SKM-1 treated with dmso at 0.1 percent for 144 hours (cell line): ENCODE measurements around the gene SHISA9.

Experiments
- DNase-seq: peaks from one replicate; lab custom pipeline; 2025; ENCODE audit not compliant: unreplicated experiment; lab: John Stamatoyannopoulos, UW

The SHISA9 gene

DNA sequence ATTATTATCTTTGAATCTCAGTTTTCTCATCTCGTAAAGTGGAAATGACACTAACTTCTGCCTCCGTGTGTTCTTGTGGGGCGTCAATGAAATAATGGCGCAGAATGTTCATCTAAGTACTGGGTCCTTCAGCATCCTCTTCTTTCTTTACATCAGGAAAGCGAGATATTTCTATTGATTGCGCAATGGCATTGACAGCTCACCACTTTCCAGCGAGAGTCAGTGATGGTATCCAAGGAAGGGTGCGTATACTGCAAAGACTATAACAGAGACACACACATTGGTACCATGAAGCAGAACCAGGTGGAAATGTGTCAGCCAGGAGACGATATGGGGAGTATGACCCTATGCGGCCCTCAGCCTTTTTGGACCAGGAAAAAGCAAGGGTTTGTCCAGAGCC is 162.1 kb downstream of the SHISA9 start:
- no peak for DNase-seq

DNA sequence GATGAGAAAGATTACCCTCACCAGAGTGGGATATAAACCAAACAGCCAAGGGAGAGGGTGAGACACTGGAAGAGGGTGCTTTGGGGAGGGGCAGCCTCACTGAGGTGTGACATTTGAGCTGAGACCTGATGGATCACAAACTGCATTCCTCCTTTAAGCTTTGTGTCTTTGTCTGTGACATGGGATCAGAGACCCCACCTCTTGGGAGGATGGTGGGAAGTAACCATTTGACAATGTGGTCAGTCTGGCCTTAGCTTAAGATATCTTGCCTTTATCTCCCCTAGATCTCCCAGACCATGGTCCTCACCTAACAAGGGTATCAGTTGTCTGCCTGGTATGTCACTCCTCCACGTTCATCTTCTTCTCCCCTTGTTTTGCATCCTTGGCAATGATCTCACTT is 163.4 kb downstream of the SHISA9 start:
- DNase-seq = no peak

GRCh38 chr16:13067648-13068047 is 166.2 kb downstream of the SHISA9 start:
- no peak for DNase-seq

- no peak for DNase-seq
These were observed 167.7 kb downstream of the SHISA9 start for GRCh38 chr16:13068912-13069583.

DNA sequence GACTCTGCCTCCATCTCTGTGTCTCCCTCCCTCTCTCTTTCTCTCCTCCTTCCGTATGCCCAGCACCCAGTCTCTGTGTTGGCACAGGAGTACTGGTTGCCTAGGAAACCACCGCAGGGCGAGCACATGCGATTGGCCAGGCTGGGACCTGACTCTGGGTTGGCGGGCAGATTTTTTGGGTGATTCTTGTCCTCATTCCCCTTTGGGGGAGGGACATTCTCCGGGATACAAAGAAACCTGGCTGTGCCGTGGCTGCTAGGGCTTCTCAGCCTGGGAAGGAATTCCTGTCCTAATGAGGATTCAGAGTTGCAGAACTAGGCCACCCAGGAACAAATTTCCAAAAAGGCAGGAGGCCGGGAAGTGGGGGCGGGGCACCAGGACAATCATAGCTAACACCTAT is 168.9 kb downstream of the SHISA9 start:
- no peak for DNase-seq

DNA sequence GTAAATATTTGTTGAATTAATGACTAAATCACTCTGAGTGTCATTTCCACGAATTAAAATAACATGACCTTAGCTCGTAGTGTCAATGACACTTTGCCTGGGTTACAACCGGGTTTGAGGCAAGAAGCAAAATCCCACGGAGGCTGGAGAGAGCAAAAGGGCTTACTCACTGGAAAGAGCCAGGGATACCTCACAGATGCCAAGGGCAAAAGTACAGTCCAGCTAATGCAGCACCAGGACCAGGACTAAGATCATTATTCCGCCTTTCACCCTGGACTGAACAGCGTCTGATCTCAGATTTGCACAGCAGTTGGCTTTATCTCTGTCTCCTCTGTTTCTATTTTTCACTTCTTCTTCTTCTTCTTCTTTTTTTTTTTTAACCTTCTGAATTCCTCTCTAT is 175.5 kb downstream of the SHISA9 start:
- DNase-seq = no peak

- no peak for DNase-seq
These were observed 176.4 kb downstream of the SHISA9 start for GRCh38 chr16:13077816-13078215.

DNA sequence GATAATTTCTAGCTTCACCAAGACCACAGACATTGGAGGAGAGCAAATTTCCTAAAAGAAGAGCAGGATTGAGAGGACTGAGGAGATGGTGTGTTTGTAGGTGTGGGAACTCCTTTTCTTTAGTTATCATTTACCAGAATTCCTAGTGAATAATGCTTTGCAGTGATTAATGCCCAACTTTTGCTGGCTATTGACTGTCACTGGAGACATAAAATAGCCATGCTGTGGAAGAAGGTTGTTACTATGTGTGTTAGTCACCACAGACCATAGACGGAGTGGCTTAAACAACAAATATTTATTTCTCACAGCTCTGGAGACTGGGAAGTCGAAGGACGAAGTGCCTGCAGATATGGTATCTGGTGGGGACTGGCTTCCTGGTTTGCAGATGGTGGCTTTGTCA is 179.1 kb downstream of the SHISA9 start:
- no peak for DNase-seq

GRCh38 chr16:13081825-13082331 is 180.5 kb downstream of the SHISA9 start:
- no peak for DNase-seq

DNA sequence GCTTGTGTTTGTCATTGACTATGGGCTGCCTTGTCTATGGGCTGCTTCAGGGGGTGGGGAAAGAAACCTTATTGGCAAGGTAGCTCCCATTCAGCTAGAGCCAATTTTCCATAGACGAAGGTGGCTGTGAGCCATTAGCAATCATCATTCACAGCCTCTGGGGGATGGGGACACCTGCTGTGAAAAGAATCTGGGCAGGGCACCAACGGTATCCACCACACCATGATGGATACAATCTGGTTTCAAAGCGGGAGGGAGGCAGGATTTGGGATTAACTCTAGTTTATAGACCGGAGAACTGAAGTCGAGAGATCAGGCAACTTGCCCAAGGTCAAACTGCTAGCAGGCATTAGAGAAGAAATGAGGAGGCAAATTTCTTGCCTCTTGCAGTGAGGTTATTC is 182.3 kb downstream of the SHISA9 start:
- DNase-seq = no peak

DNA sequence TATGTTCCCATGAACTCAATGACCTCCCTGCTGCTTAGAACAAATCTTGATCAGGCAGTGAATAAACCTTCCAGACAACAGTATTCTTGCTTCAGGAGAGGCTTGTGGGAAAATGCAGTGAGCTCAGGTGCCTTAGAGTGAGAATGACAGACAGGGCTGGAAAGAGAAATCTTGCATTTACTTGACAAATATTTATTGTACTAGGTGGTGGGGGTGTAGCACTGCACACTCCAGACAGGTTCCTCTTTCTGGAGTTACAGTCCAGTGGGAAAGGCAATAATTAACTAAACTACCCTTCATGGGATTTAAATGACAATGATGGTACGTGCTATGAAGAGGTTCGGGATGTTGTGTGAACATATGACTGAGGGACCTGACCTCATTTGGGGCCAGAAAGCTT is 182.9 kb downstream of the SHISA9 start:
- no peak for DNase-seq

DNA sequence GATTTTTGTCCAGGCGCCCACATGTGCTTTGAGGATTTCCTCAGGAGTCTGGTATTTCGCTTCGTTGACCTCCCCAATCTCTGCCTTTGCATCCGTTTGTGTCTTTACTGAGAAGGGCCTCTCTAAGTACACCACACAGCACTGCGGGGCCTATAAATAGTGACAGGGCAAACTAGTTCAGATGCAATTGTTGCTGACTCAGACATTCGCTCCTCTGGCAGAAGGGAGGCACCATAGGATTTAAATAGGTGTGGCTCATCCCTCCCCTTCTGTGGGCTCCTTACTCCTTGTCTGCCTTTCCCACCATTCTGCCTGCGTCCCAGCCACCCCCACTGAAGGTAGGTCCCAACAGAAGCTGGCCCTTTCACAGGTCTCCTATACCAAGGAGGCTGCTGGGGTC is 192.3 kb downstream of the SHISA9 start:
- no peak for DNase-seq

DNA sequence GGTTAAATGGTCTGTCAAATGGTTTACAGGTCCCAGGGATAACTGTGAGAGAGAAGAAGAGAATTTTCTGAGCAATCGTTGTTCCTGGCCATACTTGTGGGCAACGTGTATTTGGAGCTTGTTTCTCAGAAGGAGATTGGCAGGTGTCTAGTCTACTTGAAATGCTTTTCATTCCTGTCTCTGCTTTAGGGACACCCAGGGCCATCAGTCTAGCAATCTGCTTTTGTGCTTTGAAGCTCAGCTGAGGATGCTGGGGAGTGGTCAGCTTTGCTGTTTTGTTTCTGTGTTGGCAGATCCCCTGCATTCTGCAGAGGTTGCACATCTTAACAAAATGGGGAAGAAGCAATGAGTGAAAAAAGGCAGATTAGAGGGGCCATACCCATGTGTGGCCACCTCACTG is 193.7 kb downstream of the SHISA9 start:
- DNase-seq = no peak

- DNase-seq = no peak
These were observed 197.1 kb downstream of the SHISA9 start for GRCh38 chr16:13098536-13098935.

- no peak for DNase-seq
These were observed 198.4 kb downstream of the SHISA9 start for GRCh38 chr16:13099822-13100221.

DNA sequence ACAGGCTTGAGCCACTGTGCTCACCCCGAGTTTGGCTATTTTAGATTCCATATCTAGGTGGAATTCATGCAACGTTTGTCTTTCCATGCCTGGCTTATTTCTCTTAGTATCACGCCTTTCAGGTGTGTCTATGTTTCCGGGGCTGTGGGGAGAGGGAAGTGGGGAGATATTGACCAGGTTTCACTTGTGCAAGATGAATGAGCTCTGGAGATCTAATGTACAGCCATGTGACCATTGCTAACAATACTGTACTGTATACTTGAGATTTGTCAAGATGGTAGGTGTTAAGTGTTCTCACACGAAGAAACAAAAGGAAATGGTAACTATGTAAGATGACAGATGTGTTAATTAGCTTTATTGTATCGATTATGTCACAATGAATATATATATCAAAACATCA is 199.6 kb downstream of the SHISA9 start:
- no peak for DNase-seq

- DNase-seq = no peak
These were observed 200.4 kb downstream of the SHISA9 start for GRCh38 chr16:13101828-13102227.

DNA sequence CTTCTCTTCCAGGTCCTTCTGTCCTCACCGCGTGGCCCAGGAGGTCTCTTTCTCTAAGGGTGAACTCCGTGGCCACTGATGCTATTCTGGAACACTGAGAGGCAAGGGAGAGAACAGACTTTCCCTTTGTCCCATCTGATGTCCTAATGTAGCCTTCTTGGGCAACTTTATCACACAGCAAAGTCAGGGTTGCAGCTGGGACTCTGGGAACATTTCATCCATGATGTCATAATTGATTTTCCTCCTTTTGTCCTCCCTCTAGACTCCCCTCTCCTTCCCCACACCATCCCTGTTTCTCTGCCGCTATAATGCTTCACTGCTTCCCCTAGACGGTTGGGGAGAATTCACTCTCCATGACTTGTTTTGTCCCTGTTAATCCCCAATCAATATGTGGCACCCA is 201.0 kb downstream of the SHISA9 start:
- no peak for DNase-seq

DNA sequence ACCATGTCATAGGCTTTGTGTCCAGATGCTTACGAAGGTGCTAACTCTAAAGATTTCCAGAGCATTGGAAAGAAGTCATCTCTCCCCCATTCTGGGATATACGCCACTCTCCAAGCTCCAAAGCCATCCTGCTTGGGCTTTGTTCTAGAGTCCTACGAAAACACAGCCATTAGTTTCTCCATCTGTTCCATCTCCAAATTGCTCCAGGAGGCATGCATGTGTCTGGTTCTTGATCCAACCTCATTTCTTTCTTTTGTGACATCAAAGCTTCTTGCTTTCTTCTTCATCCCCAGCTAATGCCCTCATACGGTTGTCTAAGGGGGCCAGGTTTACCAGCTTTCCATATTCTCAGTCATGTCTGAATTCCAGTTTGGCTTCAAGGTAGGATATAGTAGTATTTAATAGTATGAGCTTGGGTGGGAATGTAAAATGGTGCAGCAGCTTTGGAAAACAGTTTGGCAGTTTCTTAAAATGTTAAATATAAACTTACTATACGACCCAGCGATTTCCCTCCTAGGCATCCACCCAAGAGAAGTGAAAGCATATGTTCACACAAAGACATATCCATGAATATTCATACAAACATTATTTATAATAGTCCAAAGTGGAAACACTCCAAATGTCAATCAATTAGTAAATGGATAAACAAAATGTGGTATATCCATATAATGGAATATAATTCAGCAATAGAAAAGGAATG is 202.6 kb downstream of the SHISA9 start:
- DNase-seq = no peak

- DNase-seq = no peak
These were observed 203.4 kb downstream of the SHISA9 start for GRCh38 chr16:13104772-13105171.

DNA sequence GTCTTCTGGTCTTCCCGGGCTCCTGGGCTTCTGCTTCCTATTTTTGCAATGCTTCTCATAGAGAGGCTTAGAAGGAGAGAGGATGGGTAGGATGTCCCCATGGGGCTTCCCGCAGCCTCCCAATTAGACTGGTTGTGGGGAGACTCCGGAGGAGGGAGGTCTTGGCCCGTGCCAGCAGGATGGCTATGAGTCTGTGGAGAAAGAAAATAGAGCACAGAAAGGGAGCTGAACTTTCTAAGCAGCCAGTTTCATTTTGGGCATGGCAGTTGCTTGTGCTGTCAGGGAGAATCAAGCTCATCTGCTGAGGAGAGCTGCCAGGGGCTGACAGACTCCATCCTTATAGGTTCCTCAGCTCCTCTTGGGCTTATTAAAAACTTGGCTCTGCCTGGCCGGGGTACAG is 204.0 kb downstream of the SHISA9 start:
- DNase-seq = no peak

DNA sequence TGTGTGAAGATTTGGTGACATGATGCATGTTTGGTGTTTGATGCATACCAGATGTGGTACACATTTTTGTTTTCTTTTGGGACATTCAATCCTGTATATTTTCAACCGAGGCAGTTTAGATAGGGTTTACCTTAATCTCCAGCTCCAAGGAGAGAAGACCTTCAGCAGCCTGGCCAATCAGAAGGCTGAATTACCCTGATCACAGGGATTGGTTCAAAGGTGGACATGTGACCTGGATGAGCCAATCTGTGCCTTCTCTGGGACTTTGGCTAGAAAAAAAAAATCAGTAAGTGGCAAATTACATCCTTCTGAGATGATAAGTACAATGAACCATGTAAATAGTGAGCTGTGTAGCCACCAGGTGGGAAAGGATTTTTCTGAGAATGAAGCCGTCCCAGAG is 205.1 kb downstream of the SHISA9 start:
- no peak for DNase-seq

DNA sequence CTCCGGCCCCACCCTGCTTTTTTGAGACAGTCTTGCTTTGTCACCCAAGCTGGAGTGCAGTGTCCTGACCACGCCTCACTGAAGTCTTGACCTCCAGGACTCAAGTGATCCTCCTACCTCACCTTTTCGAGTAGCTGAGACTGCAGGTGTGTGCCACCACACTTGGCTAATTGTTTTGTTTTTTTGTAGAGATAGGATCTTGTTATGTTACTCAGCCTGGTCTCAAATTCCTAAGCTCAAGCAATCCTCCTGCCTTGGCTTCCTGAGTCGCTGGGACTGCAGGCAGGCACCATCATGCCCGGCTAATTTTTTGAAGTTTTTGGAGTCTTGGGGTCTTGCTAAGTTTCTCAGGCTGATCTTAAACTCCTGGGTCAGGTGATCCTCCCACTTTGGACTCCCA is 206.7 kb downstream of the SHISA9 start:
- no peak for DNase-seq
